Epithelial cell of proximal tubule (primary cell): Measurements from ENCODE around the gene UBTF. TPM values are rescaled to one million over a fixed set of nuclear protein-coding genes. Genes with fewer than 3 reads are reported as not detected.

Experiments used
- DNase-seq: peaks from one replicate; pipeline ENCODE4 v3.0.0-alpha.2; 2011; ENCODE audit warnings: low read depth
- H3K4me3 ChIP-seq: 2 replicates; pipeline ENCODE4 v1.5.1; 2011; ENCODE audit warnings: low read depth, mild to moderate bottlenecking, low read length
- CTCF ChIP-seq: conservative IDR thresholded peaks from 2 replicates; pipeline ENCODE4 v1.5.1; 2012; ENCODE audit warnings: low read depth, mild to moderate bottlenecking, low read length
- total RNA-seq: library from RNA; depleted of rRNA; stranded (reverse); fragments of >200 nt; gene quantifications from 2 replicates; pipeline ENCODE4 v1.2.3, GENCODE V29; 2015

UBTF gene
- total RNA-seq, 1 donor from 2014 or later = 37.5 TPM

GRCh38 chr17:44220213-44221083 lies 973 bp upstream of the UBTF start:
- peak overlapping the region; percentile 89 for H3K4me3 ChIP-seq
- no peak for TF ChIP-seq CTCF
- no peak for DNase-seq

DNA sequence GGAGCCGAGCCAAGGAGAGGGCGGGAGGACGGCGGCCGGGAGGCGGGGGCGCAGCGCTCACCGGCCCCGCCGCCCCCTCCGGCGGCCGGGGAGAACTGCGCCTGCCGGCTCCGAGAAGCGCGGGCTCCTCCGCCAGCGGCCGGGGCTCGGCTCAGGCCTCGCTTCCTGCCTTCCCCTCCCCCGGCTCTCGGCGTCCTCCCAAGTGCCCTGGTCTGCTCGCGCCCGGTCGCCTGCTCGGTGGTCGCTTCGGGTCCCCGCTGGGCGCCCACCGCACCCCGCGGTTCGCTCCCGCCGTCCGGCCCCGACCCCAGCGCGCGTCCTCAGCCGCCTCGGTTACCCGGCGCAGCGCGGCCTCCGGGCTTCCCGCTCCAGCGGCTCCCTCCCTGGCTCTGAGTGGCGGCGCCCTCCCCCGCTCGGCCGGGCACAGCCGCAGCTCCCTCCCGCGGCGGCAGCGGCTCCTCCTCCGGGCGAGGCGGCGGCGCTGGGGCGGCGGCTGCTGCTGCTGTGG lies 313 bp downstream of the UBTF start:
- H3K4me3 ChIP-seq = peak overlapping the region; percentile 66
- DNase-seq = no peak
- peak; percentile 28 for TF ChIP-seq CTCF

GRCh38 chr17:44218344-44219107 lies 949 bp downstream of the UBTF start:
- DNase-seq = no peak
- peak; percentile 58 for TF ChIP-seq CTCF
- H3K4me3 ChIP-seq = peak overlapping the region; percentile 66

GRCh38 chr17:44217738-44218343 lies 1.6 kb downstream of the UBTF start:
- H3K4me3 ChIP-seq = peak overlapping the region; percentile 66
- DNase-seq = no peak
- no peak for TF ChIP-seq CTCF

DNA sequence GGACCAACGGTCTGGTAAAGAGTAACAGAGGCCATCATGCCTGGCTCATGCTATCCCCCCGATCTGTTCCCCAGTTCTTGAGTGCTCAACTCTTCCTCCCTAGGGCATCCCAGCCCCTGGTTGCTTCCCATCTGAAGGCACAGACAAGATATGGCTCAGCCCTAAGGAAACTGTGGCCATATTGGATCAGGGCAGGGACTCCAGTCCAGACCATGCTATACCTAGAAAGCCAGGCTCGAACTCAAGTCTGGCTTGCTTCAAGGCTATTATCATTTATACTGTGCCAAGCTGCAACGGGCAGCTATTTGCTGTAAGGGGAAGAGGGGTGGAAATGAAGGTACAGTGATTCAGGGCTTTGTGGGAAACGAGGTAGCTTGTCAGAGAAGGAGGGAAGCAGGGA lies 2.8 kb downstream of the UBTF start:
- no peak for DNase-seq
- no peak overlapping the region for H3K4me3 ChIP-seq
- TF ChIP-seq CTCF = no peak

DNA sequence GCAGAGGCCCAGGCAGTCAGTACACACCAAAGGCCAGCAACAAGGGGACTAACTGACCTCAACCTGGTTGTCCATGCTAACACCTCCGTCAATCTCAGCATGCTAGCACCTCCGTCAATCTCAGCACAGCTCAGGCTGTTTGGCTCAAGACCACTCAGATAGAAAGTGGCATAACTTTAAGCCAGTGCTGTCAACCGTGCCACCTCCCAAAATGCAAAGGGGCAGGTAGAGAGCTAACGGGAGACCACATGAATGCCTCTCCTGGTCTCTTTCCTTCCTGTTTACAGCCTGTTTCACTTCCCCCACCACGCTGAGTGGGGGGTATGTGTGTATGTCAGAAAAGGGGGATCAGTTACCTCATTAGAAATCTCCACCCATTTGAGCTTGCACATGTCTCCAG lies 3.3 kb downstream of the UBTF start:
- no peak for DNase-seq
- no peak for TF ChIP-seq CTCF
- H3K4me3 ChIP-seq = no peak overlapping the region
